Right lobe of liver (tissue), 6 donors: ENCODE measurements around the gene ZFX. TPM values are rescaled to one million over a fixed set of nuclear protein-coding genes. Genes with fewer than 3 reads are reported as not detected.

Experiments
- ATAC-seq, 4 donors: fragments of 200-7000 bp; cut with Tn5 transposase; one replicate each; pipeline ENCODE4 v1.9.1; 2020; ENCODE audit warnings: mild to moderate bottlenecking in 4 of 4, moderate library complexity in 4 of 4
- DNase-seq, 3 donors: peaks; one replicate each; pipeline ENCODE4 v3.0.0-alpha.2; 2020
- H3K27ac ChIP-seq, 3 donors: fragments of 200-600 bp; one replicate each; pipeline ENCODE4 v1.8.0; 2022
- H3K27me3 ChIP-seq, 2 donors: fragments of 200-600 bp; one replicate each; pipeline ENCODE4 v1.8.0; 2022
- H3K36me3 ChIP-seq, 4 donors: fragments of 200-600 bp; sonication (generic) in 1 of 4; one replicate each; pipeline versions ENCODE4 v1.5.1 to v1.8.0; 2017 to 2022; ENCODE audit warnings: control low read depth in 1 of 4
- H3K4me1 ChIP-seq, 4 donors: fragments of 200-600 bp; sonication (generic) in 1 of 4; one replicate each; pipeline versions ENCODE4 v1.5.1 to v1.8.0; 2017 to 2022; ENCODE audit warnings: control low read depth in 1 of 4
- H3K4me3 ChIP-seq, 3 donors: fragments of 200-600 bp; one replicate each; pipeline ENCODE4 v1.8.0; 2022
- H3K9me3 ChIP-seq, 4 donors: fragments of 200-600 bp; sonication (generic) in 1 of 4; one replicate each; pipeline versions ENCODE4 v1.5.1 to v1.8.0; 2017 to 2022; ENCODE audit warnings: control low read depth in 1 of 4
- CTCF ChIP-seq, 4 donors: fragments of 200-600 bp in 3 of 4; fragments of 450-650 bp in 1 of 4; IDR thresholded peaks; one replicate each; pipeline versions ENCODE4 v1.5.1 to v1.8.0; 2016 to 2022; ENCODE audit warnings: antibody characterized with exemption in 4 of 4, mild to moderate bottlenecking in 2 of 4
- POLR2A ChIP-seq: fragments of 450-650 bp; IDR thresholded peaks from one replicate; pipeline ENCODE4 v1.6.1; 2017; ENCODE audit warnings: antibody characterized with exemption, mild to moderate bottlenecking
- WGBS: methylation state at CpG from one replicate; pipeline ENCODE4 v1.1.6; 2018; ENCODE audit warnings: low coverage, low lambda C conversion rate; ENCODE audit not compliant: insufficient coverage; ENCODE audit errors: missing lambda C conversion rate; 5-methylcytosine and 5-hydroxymethylcytosine counted together
- intact Hi-C, 2 donors: fragments of 100-400 bp; cut with DNase I; formaldehyde crosslinking; loops; one replicate each; pipeline versions ENCODE4 v1.11.2 to v1.14.1; 2022
- total RNA-seq, 6 experiments: library from RNA; depleted of rRNA in 2 of 6; stranded (reverse); fragments of >200 nt in 2 of 6; fragmentation: NEBNext Ultra II Directional in 3 of 6; extraction: Animal tissue kit (Norgen Biotek cat#: 25700) in 3 of 6; gene quantifications; one replicate each; pipeline versions ENCODE4 v1.1.0 to v1.2.4, GENCODE V29; 2016 to 2023
- donor health status: DM: no; HTN: yes; CAD: no.
- donor health status: DM: no; HTN: no; CAD: no.
- donor health status: DM: no; HTN: no; CAD: no.
- donor health status: DM: no; HTN: yes; CAD: no.
- donor health status: DM: no; HTN: yes; CAD: no.

ZFX gene
- total RNA-seq, 6 experiments from 2014 or later, result 16.4 to 31.7 (median 23.5) TPM

- Histone ChIP-seq H3K36me3 (peaks cover 0 to 5% (median 1%) of the 10 kb centered on the region in 4 donors), H3K4me1 (peaks cover 0 to 45% (median 12%) of the 10 kb centered on the region in 4 donors), H3K9me3 (no peaks in the 10 kb centered on the region), H3K27ac (no peak overlapping the region), H3K4me3 (no peak overlapping the region), H3K27me3 (no peaks in the 10 kb centered on the region)
- no peak for DNase-seq
- 75% methylated on average over 6 of the region's 6 CpGs for WGBS
- intact Hi-C loops, result no loop called here
- no peak for TF ChIP-seq POLR2A
- TF ChIP-seq CTCF (IDR thresholded peaks at IDR 0.05), result no peak
- ATAC-seq, result peak in 3 of 4 donors; percentile 32 to 38 (median 35)
Measured at GRCh38 chrX:24202465-24203031, 53.0 kb downstream of the ZFX start.

DNA sequence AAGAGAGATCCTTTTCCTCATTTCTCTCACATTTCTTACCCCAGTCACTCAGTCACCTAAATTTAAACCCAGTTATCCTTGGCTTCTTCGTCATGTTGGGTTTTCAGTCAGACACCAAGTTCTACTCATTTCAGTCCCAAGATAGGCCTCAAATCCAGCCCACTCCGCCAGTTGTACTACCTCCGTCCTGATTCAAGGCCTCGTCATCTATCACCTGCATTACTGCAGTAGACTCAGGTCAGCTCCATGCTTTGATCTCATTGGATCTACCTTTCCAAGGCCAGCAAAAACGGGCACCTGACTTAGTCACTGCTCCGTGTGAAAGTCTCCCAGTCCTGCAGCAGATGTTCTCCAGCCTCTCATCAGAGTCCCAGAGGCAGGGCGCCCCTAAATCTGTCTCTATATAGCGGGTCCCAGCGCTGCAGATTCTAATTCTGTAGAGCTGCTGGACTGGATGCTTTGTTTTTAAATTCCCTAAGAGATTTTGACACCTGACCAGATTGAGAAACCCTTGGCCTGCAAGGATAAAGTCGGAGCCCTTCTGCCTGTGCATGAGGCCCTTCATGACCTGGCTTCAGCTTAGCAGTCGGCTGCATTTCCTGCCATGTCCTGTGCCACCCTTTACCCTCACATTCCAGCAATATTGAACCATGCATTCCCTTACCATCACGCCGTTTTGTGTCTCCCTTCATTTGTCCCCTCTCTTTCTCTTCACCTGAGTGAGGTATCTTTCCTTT, 53.7 kb downstream of the ZFX start:
- TF ChIP-seq POLR2A (no peak), CTCF (IDR thresholded peaks at IDR 0.05) (no peak)
- ATAC-seq (peak; percentile 35 to 71 (median 44)), DNase-seq (no peak)
- Histone ChIP-seq H3K27ac (no peak overlapping the region), H3K4me1 (peaks cover 0 to 45% (median 11%) of the 10 kb centered on the region in 4 donors), H3K36me3 (peaks cover 0 to 12% (median 5%) of the 10 kb centered on the region in 4 donors), H3K9me3 (no peaks in the 10 kb centered on the region), H3K27me3 (no peaks in the 10 kb centered on the region), H3K4me3 (no peak overlapping the region)
- 79% methylated on average over 11 of the region's 13 CpGs for WGBS
- intact Hi-C loops, result no loop called here

DNA sequence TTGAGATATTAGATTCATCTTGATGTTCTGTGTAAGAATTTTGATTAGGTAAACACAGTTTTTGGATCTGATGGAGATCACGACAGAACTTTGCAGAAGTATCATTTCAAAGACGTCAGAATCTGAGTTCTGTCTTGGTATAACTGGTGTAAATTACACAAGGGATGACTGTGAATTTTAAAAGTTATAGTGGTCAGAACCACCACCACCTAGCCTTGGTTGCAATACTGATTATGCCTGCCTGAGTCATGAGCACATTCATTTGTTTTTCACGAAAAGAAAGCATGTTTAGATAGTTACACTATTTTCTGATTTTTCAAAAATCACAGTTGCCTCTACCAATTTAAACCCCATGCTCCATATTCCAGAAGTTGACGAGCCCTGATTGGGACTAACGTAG, 54.8 kb downstream of the ZFX start:
- Histone ChIP-seq H3K27me3 (no peaks in the 10 kb centered on the region), H3K27ac (no peak overlapping the region), H3K36me3 (peaks cover 0 to 23% (median 11%) of the 10 kb centered on the region in 4 donors), H3K4me1 (peaks cover 0 to 44% (median 8%) of the 10 kb centered on the region in 4 donors), H3K4me3 (no peak overlapping the region), H3K9me3 (no peaks in the 10 kb centered on the region)
- TF ChIP-seq POLR2A (no peak), CTCF (IDR thresholded peaks at IDR 0.05) (no peak)
- no peak for DNase-seq
- no peak for ATAC-seq
- intact Hi-C loops, result no loop called here
- WGBS, result 66% methylated on average over 5 of the region's 5 CpGs

DNA sequence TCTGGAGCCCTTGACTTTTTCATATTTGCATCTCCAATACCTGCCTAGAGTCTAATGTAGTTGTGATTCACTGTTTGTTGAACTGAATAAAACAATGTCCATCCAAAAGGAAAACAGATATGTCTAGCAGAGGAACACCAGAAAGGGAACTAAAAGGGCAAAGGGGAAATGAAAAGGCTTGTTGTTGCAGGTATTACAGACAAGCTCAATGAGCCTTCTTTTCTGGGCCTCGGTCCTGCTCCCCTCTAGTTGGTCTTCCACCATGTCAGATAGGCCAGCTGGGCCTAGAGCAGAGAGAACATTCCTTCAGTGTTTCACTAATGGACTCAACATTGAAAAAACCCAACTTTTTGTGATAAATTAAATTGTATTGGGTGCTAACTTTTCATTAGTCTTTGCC, 55.4 kb downstream of the ZFX start:
- Histone ChIP-seq H3K4me1 (peaks cover 0 to 37% (median 5%) of the 10 kb centered on the region in 4 donors), H3K9me3 (no peaks in the 10 kb centered on the region), H3K27ac (no peak overlapping the region), H3K4me3 (no peak overlapping the region), H3K36me3 (peaks cover 0 to 29% (median 11%) of the 10 kb centered on the region in 4 donors), H3K27me3 (no peaks in the 10 kb centered on the region)
- intact Hi-C loops, result no loop called here
- 86% methylated on average over 1 of the region's 1 CpG for WGBS
- TF ChIP-seq POLR2A (no peak), CTCF (IDR thresholded peaks at IDR 0.05) (no peak)
- ATAC-seq, result peak in 2 of 4 donors; percentile 8 to 14
- no peak for DNase-seq
